ENCODE results near the gene RGS12.

The RGS12 gene

DNA sequence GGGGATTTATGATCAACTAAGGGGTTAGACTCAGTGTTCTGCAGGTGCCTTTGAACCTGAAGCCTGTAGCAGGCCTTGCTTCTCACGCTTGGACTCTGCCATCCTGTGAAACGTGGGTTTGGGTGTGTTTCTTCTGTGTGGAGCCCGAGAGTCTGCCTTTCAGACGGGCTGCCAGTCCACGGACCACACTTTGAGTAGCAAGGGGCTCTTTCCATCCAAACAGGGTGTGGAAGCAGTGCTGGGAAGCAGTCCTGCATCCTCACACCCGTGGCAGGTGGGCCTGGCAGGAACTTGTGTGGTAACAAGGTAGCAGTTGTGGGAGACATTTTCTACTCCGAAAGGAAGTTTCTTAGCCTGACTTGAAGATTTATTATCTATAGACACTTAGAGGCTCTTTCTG lies 22.7 kb downstream of the RGS12 start:
- no peak for DNase-seq (ENCODE audit: low read depth in 1 of 2, low spot score in 1 of 2)
- Histone ChIP-seq H3K27ac (replicated peaks) (no peak overlapping the region), H3K27me3 (ENCODE audit: insufficient read depth, poor library complexity, severe bottlenecking) (no peaks in the 10 kb centered on the region), H3K4me3 (replicated peaks; ENCODE audit: insufficient read depth, low read length) (no peak overlapping the region)
- TF ChIP-seq POLR2AphosphoS5 (IDR thresholded peaks at IDR 0.05; ENCODE audit: low read depth) (no peak), CTCF (IDR thresholded peaks at IDR 0.05; ENCODE audit: insufficient read depth, low read length) (no peak), GABPA (IDR thresholded peaks at IDR 0.05; ENCODE audit: low read depth) (no peak), REST (IDR thresholded peaks at IDR 0.05; ENCODE audit: insufficient replicate concordance, low read depth) (no peak), SPI1 (IDR thresholded peaks at IDR 0.05; ENCODE audit: borderline replicate concordance, low read depth) (no peak)

GRCh38 chr4:3316146-3316545 lies 23.3 kb downstream of the RGS12 start:
- no peaks in the 10 kb centered on the region for H3K27me3 ChIP-seq (ENCODE audit: insufficient read depth, poor library complexity, severe bottlenecking)
- no peak overlapping the region for H3K4me3 ChIP-seq (replicated peaks; ENCODE audit: insufficient read depth, low read length)
- H3K27ac ChIP-seq (replicated peaks) = no peak overlapping the region
- no peak for DNase-seq (ENCODE audit: low read depth in 1 of 2, low spot score in 1 of 2)
- TF ChIP-seq GABPA (IDR thresholded peaks at IDR 0.05; ENCODE audit: low read depth) (no peak), REST (IDR thresholded peaks at IDR 0.05; ENCODE audit: insufficient replicate concordance, low read depth) (no peak), CTCF (IDR thresholded peaks at IDR 0.05; ENCODE audit: insufficient read depth, low read length) (no peak), SPI1 (IDR thresholded peaks at IDR 0.05; ENCODE audit: borderline replicate concordance, low read depth) (no peak), POLR2AphosphoS5 (IDR thresholded peaks at IDR 0.05; ENCODE audit: low read depth) (no peak)

DNA sequence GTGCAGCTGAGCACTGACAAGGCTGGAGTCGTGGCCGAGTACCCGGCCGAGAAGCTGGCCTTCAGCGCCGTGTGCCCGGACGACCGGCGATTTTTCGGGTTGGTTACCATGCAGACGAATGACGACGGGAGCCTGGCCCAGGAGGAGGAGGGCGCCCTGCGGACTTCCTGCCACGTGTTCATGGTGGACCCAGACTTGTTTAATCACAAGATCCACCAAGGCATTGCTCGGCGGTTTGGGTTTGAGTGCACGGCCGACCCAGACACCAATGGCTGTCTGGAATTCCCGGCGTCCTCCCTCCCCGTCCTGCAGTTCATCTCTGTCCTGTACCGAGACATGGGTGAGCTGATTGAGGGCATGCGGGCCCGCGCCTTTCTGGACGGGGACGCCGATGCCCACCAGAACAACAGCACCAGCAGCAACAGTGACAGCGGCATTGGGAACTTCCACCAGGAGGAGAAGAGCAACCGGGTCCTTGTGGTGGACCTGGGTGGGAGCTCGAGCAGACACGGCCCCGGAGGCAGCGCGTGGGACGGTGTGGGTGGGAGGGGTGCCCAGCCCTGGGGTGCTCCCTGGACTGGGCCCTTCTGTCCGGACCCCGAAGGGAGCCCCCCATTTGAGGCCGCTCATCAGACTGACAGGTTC lies 24.3 kb downstream of the RGS12 start:
- H3K4me3 ChIP-seq (replicated peaks; ENCODE audit: insufficient read depth, low read length) = no peak overlapping the region
- no peak for DNase-seq (ENCODE audit: low read depth in 1 of 2, low spot score in 1 of 2)
- TF ChIP-seq SPI1 (IDR thresholded peaks at IDR 0.05; ENCODE audit: borderline replicate concordance, low read depth) = no peak
- no peak for TF ChIP-seq REST (IDR thresholded peaks at IDR 0.05; ENCODE audit: insufficient replicate concordance, low read depth)
- no peak for TF ChIP-seq CTCF (IDR thresholded peaks at IDR 0.05; ENCODE audit: insufficient read depth, low read length)
- TF ChIP-seq POLR2AphosphoS5 (IDR thresholded peaks at IDR 0.05; ENCODE audit: low read depth) = no peak
- no peak for TF ChIP-seq GABPA (IDR thresholded peaks at IDR 0.05; ENCODE audit: low read depth)
- no peak overlapping the region for H3K27ac ChIP-seq (replicated peaks)
- no peaks in the 10 kb centered on the region for H3K27me3 ChIP-seq (ENCODE audit: insufficient read depth, poor library complexity, severe bottlenecking)
